ENCODE data around the gene SEMA3F. TPM values are rescaled to one million over a fixed set of nuclear protein-coding genes. Genes with fewer than 3 reads are reported as not detected.

The SEMA3F gene
- total RNA-seq, 1 experiment from 2014 or later, result 69.6 TPM

GRCh38 chr3:50202353-50203112 is 47.4 kb downstream of the SEMA3F start:
- Histone ChIP-seq H3K27ac (ENCODE audit: low read length) (no peak overlapping the region), H3K27me3 (ENCODE audit: control insufficient read depth, insufficient read depth, low read length) (no peaks in the 10 kb centered on the region), H3K36me3 (ENCODE audit: control insufficient read depth, insufficient read depth, low read length) (no peaks in the 10 kb centered on the region), H3K4me1 (ENCODE audit: control insufficient read depth, insufficient read depth, low read length) (no peaks in the 10 kb centered on the region; the same call in 1 of the 2 replicates), H3K9me3 (ENCODE audit: control insufficient read depth, insufficient read depth, low read depth, low read length) (no peaks in the 10 kb centered on the region), H3K4me3 (ENCODE audit: low read depth in 2 of 2, low read length in 2 of 2) (no peak overlapping the region)
- ChIA-PET CTCF (interaction anchor here (0.8 to 1.6 kb wide), 2 partner anchors 72 to 80 kb away, joined by 3 read pairs; no protein-coding TSS in a partner anchor), POLR2A (no interaction called here)
- in situ Hi-C loops (cut with HindIII; ENCODE audit: low pct_unique_long_range_greater_than_20kb, low sequenced_read_pairs) (no loop called here), intact Hi-C loops (cut with micrococcal nuclease; ENCODE audit: unreplicated experiment) (no loop called here)
- DNase-seq (ENCODE audit: low read depth, low spot score), result no peak
- no peak for ATAC-seq
- no TSS peak for BruUV-seq (replicated peaks)
- TF ChIP-seq POLR2AphosphoS5 (IDR thresholded peaks at IDR 0.05; ENCODE audit: low read depth, low read length), result no peak
- TF ChIP-seq SIN3A (IDR thresholded peaks at IDR 0.05; ENCODE audit: borderline replicate concordance, insufficient read depth, low read depth, low read length), result no peak
- TF ChIP-seq, protein P1, sequence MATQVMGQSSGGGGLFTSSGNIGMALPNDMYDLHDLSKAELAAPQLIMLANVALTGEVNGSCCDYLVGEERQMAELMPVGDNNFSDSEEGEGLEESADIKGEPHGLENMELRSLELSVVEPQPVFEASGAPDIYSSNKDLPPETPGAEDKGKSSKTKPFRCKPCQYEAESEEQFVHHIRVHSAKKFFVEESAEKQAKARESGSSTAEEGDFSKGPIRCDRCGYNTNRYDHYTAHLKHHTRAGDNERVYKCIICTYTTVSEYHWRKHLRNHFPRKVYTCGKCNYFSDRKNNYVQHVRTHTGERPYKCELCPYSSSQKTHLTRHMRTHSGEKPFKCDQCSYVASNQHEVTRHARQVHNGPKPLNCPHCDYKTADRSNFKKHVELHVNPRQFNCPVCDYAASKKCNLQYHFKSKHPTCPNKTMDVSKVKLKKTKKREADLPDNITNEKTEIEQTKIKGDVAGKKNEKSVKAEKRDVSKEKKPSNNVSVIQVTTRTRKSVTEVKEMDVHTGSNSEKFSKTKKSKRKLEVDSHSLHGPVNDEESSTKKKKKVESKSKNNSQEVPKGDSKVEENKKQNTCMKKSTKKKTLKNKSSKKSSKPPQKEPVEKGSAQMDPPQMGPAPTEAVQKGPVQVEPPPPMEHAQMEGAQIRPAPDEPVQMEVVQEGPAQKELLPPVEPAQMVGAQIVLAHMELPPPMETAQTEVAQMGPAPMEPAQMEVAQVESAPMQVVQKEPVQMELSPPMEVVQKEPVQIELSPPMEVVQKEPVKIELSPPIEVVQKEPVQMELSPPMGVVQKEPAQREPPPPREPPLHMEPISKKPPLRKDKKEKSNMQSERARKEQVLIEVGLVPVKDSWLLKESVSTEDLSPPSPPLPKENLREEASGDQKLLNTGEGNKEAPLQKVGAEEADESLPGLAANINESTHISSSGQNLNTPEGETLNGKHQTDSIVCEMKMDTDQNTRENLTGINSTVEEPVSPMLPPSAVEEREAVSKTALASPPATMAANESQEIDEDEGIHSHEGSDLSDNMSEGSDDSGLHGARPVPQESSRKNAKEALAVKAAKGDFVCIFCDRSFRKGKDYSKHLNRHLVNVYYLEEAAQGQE (IDR thresholded peaks at IDR 0.05; ENCODE audit: insufficient read depth in 1 of 2, low read depth in 2 of 2, low read length in 1 of 2), result no peak
- TF ChIP-seq CTCF (IDR thresholded peaks at IDR 0.05), result no peak
- no peak for TF ChIP-seq TCF7L2 (IDR thresholded peaks at IDR 0.05; ENCODE audit: low read depth, low read length)

GRCh38 chr3:50203113-50203808 is 48.1 kb downstream of the SEMA3F start:
- ChIA-PET POLR2A (interaction anchor here (0.6 kb wide), 1 partner anchor 30 kb away, joined by 3 read pairs; no protein-coding TSS in a partner anchor), CTCF (interaction anchor here (0.8 to 1.6 kb wide), 2 partner anchors 72 to 81 kb away, joined by 3 read pairs; no protein-coding TSS in a partner anchor)
- H3K4me1 ChIP-seq (ENCODE audit: control insufficient read depth, insufficient read depth, low read length), result no peaks in the 10 kb centered on the region; the same call in 1 of the 2 replicates
- in situ Hi-C loops (cut with HindIII; ENCODE audit: low pct_unique_long_range_greater_than_20kb, low sequenced_read_pairs) (no loop called here), intact Hi-C loops (cut with micrococcal nuclease; ENCODE audit: unreplicated experiment) (no loop called here)
- TF ChIP-seq, protein P1 (IDR thresholded peaks at IDR 0.05; ENCODE audit: insufficient read depth in 1 of 2, low read depth in 2 of 2, low read length in 1 of 2), result no peak
- TF ChIP-seq CTCF (IDR thresholded peaks at IDR 0.05) (no peak), SIN3A (IDR thresholded peaks at IDR 0.05; ENCODE audit: borderline replicate concordance, insufficient read depth, low read depth, low read length) (no peak), POLR2AphosphoS5 (IDR thresholded peaks at IDR 0.05; ENCODE audit: low read depth, low read length) (no peak), TCF7L2 (IDR thresholded peaks at IDR 0.05; ENCODE audit: low read depth, low read length) (no peak)
- no TSS peak for BruUV-seq (replicated peaks)
- H3K9me3 ChIP-seq (ENCODE audit: control insufficient read depth, insufficient read depth, low read depth, low read length), result no peaks in the 10 kb centered on the region
- ATAC-seq (no peak), DNase-seq (ENCODE audit: low read depth, low spot score) (no peak)
- no peaks in the 10 kb centered on the region for H3K27me3 ChIP-seq (ENCODE audit: control insufficient read depth, insufficient read depth, low read length)
- H3K36me3 ChIP-seq (ENCODE audit: control insufficient read depth, insufficient read depth, low read length), result no peaks in the 10 kb centered on the region
- H3K27ac ChIP-seq (ENCODE audit: low read length), result no peak overlapping the region
- no peak overlapping the region for H3K4me3 ChIP-seq (ENCODE audit: low read depth in 2 of 2, low read length in 2 of 2)
